Fibroblast of lung (primary cell): ENCODE results near the gene DLGAP4.

Source experiments
- CTCF ChIP-seq, 2 donors: IDR thresholded peaks in 1 of 2; conservative IDR thresholded peaks in 1 of 2; 1 replicate in 1 of 2; 2 replicates in 1 of 2; pipeline ENCODE4 v1.5.1; 2011 to 2012; ENCODE audit warnings: low read length in 2 of 2, control low read depth in 1 of 2, inconsistent platforms in 1 of 2, low read depth in 1 of 2, mild to moderate bottlenecking in 1 of 2
- EZH2 ChIP-seq: IDR thresholded peaks from 2 replicates; pipeline ENCODE4 v1.5.1; 2012; ENCODE audit warnings: low read length, control low read depth, mild to moderate bottlenecking; ENCODE audit errors: missing control alignments

GRCh38 chr20:36374995-36375394, 68.9 kb downstream of the DLGAP4 start:
- TF ChIP-seq CTCF (conservative IDR thresholded peaks at IDR 0.05 in 1 of 2, IDR thresholded peaks at IDR 0.05 in 1 of 2; ENCODE audit: low read depth in 1 of 2, low read length in 2 of 2), result no peak
- no peak for TF ChIP-seq EZH2
